ENCODE measurements around the gene CCL26.

CCL26 gene

GRCh38 chr7:75757860-75758259, 14.2 kb downstream of the CCL26 start:
- H3K27me3 ChIP-seq (ENCODE audit: control insufficient read depth, low read length), result no peaks in the 10 kb centered on the region
- H3K9me2 ChIP-seq (replicated peaks; ENCODE audit: control insufficient read depth, low read length), result no peaks in the 10 kb centered on the region
- H3K27ac ChIP-seq (ENCODE audit: low read depth, low read length), result no peak overlapping the region
- H3K4me3 ChIP-seq (ENCODE audit: low read length), result no peak overlapping the region
- no peaks in the 10 kb centered on the region for H3K79me2 ChIP-seq (ENCODE audit: control insufficient read depth, low read length)
- H3K9me3 ChIP-seq (ENCODE audit: control insufficient read depth, insufficient read depth, low read length), result no peaks in the 10 kb centered on the region
- no peak overlapping the region for H3K4me2 ChIP-seq (ENCODE audit: low read length)
- no peaks in the 10 kb centered on the region for H3K36me3 ChIP-seq (ENCODE audit: control insufficient read depth, low read length)
- H3F3A ChIP-seq (ENCODE audit: control insufficient read depth, insufficient read depth), result no peaks in the 10 kb centered on the region
- TF ChIP-seq EZH2phosphoT487 (IDR thresholded peaks at IDR 0.05; ENCODE audit: borderline replicate concordance, low read length), result no peak
- TF ChIP-seq, protein P1, sequence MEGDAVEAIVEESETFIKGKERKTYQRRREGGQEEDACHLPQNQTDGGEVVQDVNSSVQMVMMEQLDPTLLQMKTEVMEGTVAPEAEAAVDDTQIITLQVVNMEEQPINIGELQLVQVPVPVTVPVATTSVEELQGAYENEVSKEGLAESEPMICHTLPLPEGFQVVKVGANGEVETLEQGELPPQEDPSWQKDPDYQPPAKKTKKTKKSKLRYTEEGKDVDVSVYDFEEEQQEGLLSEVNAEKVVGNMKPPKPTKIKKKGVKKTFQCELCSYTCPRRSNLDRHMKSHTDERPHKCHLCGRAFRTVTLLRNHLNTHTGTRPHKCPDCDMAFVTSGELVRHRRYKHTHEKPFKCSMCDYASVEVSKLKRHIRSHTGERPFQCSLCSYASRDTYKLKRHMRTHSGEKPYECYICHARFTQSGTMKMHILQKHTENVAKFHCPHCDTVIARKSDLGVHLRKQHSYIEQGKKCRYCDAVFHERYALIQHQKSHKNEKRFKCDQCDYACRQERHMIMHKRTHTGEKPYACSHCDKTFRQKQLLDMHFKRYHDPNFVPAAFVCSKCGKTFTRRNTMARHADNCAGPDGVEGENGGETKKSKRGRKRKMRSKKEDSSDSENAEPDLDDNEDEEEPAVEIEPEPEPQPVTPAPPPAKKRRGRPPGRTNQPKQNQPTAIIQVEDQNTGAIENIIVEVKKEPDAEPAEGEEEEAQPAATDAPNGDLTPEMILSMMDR (IDR thresholded peaks at IDR 0.05; ENCODE audit: low read depth, low read length, poor library complexity, severe bottlenecking), result no peak
- peaks cover 4% of the 10 kb centered on the region for H3K4me1 ChIP-seq (ENCODE audit: control insufficient read depth, low read length)
- no peaks in the 10 kb centered on the region for H4K20me1 ChIP-seq (ENCODE audit: control insufficient read depth, insufficient read depth, low read depth, low read length)

GRCh38 chr7:75756991-75757676, 14.9 kb downstream of the CCL26 start:
- peaks cover 4% of the 10 kb centered on the region for H3K4me1 ChIP-seq (ENCODE audit: control insufficient read depth, low read length)

DNA sequence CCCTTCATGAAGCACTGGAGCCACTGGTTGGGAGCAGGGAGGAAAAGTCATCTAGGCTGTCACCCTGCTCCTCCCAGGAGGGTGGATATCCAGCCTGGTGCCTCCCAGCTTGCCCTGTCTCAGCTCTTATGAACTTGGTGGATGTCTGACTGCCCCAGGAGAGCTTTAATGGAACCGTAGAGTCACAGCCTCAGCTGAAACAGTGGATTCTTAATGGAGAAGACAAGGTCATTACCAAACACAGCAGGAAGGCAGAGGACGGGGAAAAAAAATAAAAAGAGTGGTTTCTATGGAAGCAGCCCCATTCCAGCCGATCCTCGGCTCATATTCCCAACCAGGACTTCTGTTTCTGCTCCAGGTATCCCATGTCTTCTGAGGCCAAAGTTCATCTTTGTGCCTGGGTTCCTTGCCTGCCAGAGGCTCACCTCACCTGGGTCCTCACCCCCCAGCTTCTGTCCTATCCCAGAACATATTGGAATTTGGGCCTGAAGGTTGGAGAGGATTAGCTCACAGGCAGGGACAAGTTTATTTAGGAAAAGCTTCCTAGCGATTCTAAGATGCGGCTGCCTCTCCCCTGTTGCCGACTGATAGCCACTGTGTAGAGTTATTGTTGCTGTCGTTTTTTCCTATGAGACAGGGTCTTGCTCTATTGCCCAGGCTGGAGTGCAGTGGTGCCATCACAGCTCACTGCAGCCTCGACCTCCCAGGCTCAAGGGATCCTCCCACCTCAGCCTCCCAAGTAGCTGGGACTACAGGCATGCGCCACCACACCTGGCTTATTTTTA, 15.6 kb downstream of the CCL26 start:
- H3K4me1 ChIP-seq (ENCODE audit: control insufficient read depth, low read length), result peaks cover 4% of the 10 kb centered on the region
- TF ChIP-seq, protein P1 (IDR thresholded peaks at IDR 0.05; ENCODE audit: low read depth, low read length, poor library complexity, severe bottlenecking), result no peak
- no peak for TF ChIP-seq EZH2phosphoT487 (IDR thresholded peaks at IDR 0.05; ENCODE audit: borderline replicate concordance, low read length)
- H3K27me3 ChIP-seq (ENCODE audit: control insufficient read depth, low read length), result no peaks in the 10 kb centered on the region
- no peak overlapping the region for H3K27ac ChIP-seq (ENCODE audit: low read depth, low read length)
- no peaks in the 10 kb centered on the region for H3F3A ChIP-seq (ENCODE audit: control insufficient read depth, insufficient read depth)
- H3K79me2 ChIP-seq (ENCODE audit: control insufficient read depth, low read length), result no peaks in the 10 kb centered on the region
- H3K9me2 ChIP-seq (replicated peaks; ENCODE audit: control insufficient read depth, low read length), result no peaks in the 10 kb centered on the region
- no peak overlapping the region for H3K4me3 ChIP-seq (ENCODE audit: low read length)
- H3K4me2 ChIP-seq (ENCODE audit: low read length), result no peak overlapping the region
- H3K9me3 ChIP-seq (ENCODE audit: control insufficient read depth, insufficient read depth, low read length), result no peaks in the 10 kb centered on the region
- H4K20me1 ChIP-seq (ENCODE audit: control insufficient read depth, insufficient read depth, low read depth, low read length), result no peaks in the 10 kb centered on the region
- H3K36me3 ChIP-seq (ENCODE audit: control insufficient read depth, low read length), result no peaks in the 10 kb centered on the region

More at GRCh38 chr7:75756991-75757676, 14.9 kb downstream of the CCL26 start:
- no peak overlapping the region for H3K27ac ChIP-seq (ENCODE audit: low read depth, low read length)
- no peaks in the 10 kb centered on the region for H4K20me1 ChIP-seq (ENCODE audit: control insufficient read depth, insufficient read depth, low read depth, low read length)
- no peaks in the 10 kb centered on the region for H3K27me3 ChIP-seq (ENCODE audit: control insufficient read depth, low read length)
- H3F3A ChIP-seq (ENCODE audit: control insufficient read depth, insufficient read depth), result no peaks in the 10 kb centered on the region
- no peaks in the 10 kb centered on the region for H3K79me2 ChIP-seq (ENCODE audit: control insufficient read depth, low read length)
- H3K36me3 ChIP-seq (ENCODE audit: control insufficient read depth, low read length), result no peaks in the 10 kb centered on the region
- no peaks in the 10 kb centered on the region for H3K9me3 ChIP-seq (ENCODE audit: control insufficient read depth, insufficient read depth, low read length)
- no peak overlapping the region for H3K4me2 ChIP-seq (ENCODE audit: low read length)
- no peak overlapping the region for H3K4me3 ChIP-seq (ENCODE audit: low read length)
- TF ChIP-seq EZH2phosphoT487 (IDR thresholded peaks at IDR 0.05; ENCODE audit: borderline replicate concordance, low read length), result no peak
- TF ChIP-seq, protein P1 (IDR thresholded peaks at IDR 0.05; ENCODE audit: low read depth, low read length, poor library complexity, severe bottlenecking), result peak; percentile 74
- no peaks in the 10 kb centered on the region for H3K9me2 ChIP-seq (replicated peaks; ENCODE audit: control insufficient read depth, low read length)
